NOMO-1 treated with dmso at 0.1 percent for 144 hours (cell line): ENCODE measurements around the gene C22orf15.

Experiments
- DNase-seq: peaks from one replicate; lab custom pipeline; 2025; ENCODE audit not compliant: unreplicated experiment; lab: John Stamatoyannopoulos, UW

Gene C22orf15

DNA sequence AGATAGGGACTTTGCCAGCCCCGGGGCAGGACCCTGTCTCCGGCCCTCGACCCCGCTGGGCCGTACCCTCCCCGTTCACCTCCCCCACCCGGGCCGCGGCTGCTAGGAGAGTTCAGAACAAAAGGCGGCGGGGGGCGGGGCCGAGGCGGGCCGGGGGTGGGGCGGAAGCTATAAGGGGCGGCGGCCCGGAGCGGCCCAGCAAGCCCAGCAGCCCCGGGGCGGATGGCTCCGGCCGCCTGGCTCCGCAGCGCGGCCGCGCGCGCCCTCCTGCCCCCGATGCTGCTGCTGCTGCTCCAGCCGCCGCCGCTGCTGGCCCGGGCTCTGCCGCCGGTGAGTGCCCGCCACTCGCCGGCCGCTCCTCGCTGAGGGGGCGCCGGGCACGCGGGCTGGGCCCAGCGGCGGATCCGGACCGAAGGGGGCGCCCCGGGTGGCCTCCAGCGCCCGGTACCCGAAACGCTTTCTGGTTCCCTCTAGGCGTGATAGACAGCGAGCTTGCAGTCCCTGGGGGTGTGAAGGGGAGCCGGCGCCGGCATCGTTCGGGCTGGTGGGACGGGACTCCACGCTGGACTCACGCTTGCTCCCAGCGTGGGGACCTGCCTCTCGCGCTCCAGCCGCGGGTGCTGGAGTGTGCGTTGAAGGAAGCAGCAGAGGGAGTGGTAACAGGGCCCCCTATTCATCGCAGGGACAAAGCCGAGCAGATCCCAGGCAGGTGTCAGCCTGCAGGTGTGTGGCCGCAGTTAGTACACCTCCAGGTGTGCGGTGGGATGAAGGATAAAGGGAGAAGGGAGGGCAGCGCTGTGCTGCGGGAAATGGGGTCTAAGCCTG lies 10.1 kb downstream of the C22orf15 start, which contains the start of gene MMP11:
MMP11 (plus strand) TSS at position 201 of the 825 bp plus-strand sequence; CDS start at position 223, 22 bp downstream.
- no peak for DNase-seq

DNA sequence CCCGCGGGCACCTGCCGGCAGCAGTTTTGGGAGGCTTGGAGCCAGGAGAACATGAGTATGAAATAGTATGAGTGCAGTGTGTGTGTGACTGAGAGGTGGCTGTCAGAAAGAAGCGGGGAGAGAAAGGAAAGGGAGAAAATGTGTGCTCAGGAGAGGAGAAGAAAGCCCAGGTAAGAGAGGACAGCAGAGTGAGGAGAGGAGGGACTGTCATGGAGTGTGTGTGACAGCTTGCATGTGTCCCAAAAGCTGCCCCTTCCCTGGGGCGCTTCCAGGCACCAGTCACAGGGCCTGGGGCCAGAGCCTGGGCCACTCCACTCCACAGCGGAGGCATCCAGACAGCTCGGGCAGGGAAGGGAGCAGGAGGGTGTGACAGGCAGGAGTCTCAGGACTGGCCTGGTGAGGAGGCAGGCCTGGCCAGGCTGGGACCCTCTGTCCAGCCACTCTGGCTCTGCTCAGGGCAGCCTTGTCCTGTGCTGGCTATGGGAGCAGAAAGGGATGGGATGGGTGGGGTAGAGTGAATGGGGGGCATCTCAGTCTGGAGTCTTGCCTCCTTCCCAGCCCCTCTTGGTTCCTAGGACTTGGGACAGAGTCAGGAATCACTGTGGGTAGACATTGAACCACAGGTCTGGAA lies 10.8 kb downstream of the C22orf15 start:
- no peak for DNase-seq

DNA sequence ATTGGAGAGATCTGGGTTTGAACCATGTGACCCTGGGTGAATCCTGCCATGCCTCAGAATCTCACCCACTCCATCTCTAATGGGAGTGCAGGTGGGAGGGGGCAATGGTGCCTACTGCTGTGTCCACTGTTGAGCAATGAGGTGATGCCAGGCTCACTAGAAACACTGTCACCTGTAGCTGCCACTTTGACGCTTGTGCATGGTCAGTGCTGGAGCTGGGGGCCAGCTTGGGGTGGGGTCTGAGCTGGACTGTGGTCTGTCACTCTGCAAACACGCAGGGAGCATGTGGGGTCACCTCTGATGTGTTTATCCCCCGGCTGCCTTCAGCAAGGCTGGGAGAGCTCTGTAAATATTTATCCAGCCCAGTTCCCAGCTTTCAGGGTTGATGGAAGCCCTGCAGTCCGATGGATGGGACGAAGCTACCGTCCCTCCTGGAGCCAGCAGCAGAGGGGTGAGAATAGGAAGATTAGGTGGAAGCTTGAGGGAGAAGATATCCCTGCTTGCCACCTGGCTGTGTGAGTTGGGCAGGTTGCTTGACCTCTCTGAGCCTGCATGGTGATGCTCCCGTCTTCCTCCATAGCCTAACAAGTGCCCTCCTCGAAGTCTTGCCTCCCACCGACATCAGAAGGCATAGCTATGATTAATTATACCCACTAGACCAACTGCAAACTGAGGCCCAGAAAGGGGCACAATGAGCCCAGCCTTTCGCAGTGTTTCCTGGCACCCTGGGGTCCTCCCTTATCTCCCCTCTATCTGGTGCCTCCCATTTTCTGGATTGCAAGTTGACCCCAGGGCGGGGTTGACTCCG lies 11.5 kb downstream of the C22orf15 start:
- no peak for DNase-seq

- no peak for DNase-seq
Measured at GRCh38 chr22:23774922-23775436, 12.2 kb downstream of the C22orf15 start.

- no peak for DNase-seq
Measured at GRCh38 chr22:23775779-23776375, 13.1 kb downstream of the C22orf15 start.

GRCh38 chr22:23777776-23778576 lies 15.2 kb downstream of the C22orf15 start:
- DNase-seq: no peak

- no peak for DNase-seq
Measured at GRCh38 chr22:23778577-23778900, 15.7 kb downstream of the C22orf15 start.

DNA sequence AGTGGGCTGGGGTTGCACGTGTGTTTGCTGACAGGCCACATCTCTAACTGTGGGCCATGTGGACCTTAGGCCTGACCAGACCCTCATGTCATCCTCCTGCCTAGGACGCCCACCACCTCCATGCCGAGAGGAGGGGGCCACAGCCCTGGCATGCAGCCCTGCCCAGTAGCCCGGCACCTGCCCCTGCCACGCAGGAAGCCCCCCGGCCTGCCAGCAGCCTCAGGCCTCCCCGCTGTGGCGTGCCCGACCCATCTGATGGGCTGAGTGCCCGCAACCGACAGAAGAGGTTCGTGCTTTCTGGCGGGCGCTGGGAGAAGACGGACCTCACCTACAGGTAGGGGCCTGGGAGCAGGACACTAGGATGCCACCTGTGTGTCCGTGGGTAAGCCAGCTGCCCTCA lies 16.3 kb downstream of the C22orf15 start:
- DNase-seq: no peak

DNA sequence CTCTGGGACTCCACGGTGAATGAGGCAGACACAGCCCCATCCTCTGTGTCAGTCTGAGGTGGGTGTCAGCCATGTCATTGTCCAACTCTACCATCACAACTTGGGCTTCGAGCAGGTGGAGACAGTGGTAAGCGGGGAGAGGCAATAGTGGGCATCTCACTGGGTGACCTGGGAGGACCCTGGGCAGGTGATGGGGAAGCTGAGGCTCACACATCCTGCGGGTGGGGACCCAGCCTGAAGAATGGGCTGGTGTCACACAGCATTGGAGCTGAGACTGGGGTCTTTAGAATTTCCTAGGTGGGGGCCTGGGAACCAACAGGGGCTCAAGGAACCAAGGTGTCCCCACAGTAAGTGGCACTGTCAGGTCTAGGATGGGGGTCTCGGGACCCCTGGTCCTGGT lies 16.9 kb downstream of the C22orf15 start:
- DNase-seq: no peak

DNA sequence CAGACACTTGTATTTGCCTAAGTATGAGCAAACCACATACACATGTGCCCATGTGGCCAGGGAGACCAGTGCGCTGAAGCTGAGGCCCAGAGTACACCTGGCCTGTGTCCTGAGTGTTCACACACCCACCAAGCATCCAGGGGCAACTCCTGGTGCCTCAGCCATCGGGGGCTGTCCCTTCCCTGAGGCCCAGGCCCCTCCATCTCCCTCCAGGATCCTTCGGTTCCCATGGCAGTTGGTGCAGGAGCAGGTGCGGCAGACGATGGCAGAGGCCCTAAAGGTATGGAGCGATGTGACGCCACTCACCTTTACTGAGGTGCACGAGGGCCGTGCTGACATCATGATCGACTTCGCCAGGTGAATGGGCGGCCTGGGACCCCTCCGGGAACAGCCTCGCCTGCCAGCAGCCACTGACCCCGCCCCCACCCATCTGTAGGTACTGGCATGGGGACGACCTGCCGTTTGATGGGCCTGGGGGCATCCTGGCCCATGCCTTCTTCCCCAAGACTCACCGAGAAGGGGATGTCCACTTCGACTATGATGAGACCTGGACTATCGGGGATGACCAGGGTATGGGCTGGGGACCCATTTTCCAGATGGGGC lies 17.5 kb downstream of the C22orf15 start:
- DNase-seq: no peak

GRCh38 chr22:23781065-23781464 lies 18.3 kb downstream of the C22orf15 start:
- no peak for DNase-seq

DNA sequence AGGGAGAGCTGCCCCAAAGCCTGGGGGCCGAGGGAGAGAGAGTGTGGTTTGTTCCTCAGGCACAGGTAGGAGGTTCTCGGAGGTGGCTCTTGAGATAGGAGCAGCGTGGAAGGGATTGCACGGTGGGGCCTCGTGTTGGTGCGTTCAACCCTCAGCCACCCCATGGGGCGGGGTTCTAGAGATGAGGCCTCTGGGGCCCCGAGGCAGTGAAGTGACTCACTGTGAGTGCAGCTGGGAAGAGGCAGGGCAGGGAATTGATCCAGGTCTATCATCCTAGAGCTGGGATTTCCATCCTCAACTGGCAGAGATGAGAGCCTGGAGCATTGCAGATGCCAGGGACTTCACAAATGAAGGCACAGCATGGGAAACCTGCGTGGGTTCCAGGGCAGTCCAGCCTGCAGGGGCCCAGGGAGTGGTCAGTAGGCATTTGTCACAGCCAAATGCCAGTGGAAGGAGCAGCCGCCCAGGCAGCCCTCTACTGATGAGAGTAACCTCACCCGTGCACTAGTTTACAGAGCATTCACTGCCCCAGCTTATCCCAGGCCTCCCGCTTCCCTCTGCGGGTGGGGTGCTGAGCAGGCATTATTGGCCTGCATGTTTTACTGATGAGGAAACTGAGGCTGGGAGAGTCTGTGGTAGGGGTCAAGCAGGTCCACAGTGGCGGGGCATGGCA lies 18.9 kb downstream of the C22orf15 start:
- no peak for DNase-seq

- no peak for DNase-seq
Measured at GRCh38 chr22:23782252-23782651, 19.5 kb downstream of the C22orf15 start.

GRCh38 chr22:23782703-23783102 lies 19.9 kb downstream of the C22orf15 start:
- no peak for DNase-seq

DNA sequence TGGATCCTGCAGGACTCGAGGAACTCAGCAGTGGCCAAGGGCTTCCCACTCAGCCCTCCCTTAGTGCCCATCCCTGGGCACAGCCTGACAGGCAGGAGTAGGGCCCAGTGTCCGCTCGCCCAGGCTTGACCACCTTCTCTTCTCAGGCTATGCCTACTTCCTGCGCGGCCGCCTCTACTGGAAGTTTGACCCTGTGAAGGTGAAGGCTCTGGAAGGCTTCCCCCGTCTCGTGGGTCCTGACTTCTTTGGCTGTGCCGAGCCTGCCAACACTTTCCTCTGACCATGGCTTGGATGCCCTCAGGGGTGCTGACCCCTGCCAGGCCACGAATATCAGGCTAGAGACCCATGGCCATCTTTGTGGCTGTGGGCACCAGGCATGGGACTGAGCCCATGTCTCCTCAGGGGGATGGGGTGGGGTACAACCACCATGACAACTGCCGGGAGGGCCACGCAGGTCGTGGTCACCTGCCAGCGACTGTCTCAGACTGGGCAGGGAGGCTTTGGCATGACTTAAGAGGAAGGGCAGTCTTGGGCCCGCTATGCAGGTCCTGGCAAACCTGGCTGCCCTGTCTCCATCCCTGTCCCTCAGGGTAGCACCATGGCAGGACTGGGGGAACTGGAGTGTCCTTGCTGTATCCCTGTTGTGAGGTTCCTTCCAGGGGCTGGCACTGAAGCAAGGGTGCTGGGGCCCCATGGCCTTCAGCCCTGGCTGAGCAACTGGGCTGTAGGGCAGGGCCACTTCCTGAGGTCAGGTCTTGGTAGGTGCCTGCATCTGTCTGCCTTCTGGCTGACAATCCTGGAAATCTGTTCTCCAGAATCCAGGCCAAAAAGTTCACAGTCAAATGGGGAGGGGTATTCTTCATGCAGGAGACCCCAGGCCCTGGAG lies 20.7 kb downstream of the C22orf15 start:
- no peak for DNase-seq

- DNase-seq: no peak
Measured at GRCh38 chr22:23784215-23784732, 21.5 kb downstream of the C22orf15 start.

GRCh38 chr22:23786261-23786710 lies 23.5 kb downstream of the C22orf15 start:
- DNase-seq: no peak
